ENCODE data around the gene VAMP5.

Gene VAMP5

DNA sequence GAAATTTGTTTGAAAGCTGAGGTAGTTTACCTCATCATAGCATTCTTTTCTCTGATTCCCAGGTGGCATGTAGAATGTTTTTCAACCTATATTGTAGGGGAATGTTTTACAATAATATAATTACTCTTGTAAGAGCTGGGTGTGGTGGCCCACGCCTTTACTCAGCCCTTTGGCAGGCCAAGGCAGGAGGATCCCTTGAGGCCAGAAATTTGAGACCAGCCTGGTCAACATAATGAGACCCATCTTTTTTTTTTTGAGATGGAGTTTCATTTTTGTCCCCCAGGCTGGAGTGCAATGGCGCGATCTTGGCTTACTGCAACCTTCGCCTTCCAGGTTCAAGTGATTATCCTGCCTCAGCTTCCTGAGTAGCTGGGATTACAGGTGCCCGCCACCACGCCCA is 35.4 kb downstream of the VAMP5 start:
- Histone ChIP-seq H3K4me3 (ENCODE audit: low read length) (no peak overlapping the region), H3K27me3 (ENCODE audit: control insufficient read depth, low read length) (no peaks in the 10 kb centered on the region), H3K79me2 (ENCODE audit: control insufficient read depth, low read length) (peaks cover 75% of the 10 kb centered on the region), H3K4me1 (ENCODE audit: control insufficient read depth, low read length) (peaks cover 24% of the 10 kb centered on the region), H3K9me2 (replicated peaks; ENCODE audit: control insufficient read depth, low read length) (no peaks in the 10 kb centered on the region), H3K4me2 (ENCODE audit: low read length) (no peak overlapping the region), H4K20me1 (ENCODE audit: control insufficient read depth, insufficient read depth, low read depth, low read length) (peaks cover 23% of the 10 kb centered on the region), H3K27ac (ENCODE audit: low read depth, low read length) (no peak overlapping the region), H3K9me3 (ENCODE audit: control insufficient read depth, insufficient read depth, low read length) (no peaks in the 10 kb centered on the region), H3F3A (ENCODE audit: control insufficient read depth, insufficient read depth) (peaks cover 6% of the 10 kb centered on the region), H3K36me3 (ENCODE audit: control insufficient read depth, low read length) (peaks cover 70% of the 10 kb centered on the region)
- TF ChIP-seq, protein P1, sequence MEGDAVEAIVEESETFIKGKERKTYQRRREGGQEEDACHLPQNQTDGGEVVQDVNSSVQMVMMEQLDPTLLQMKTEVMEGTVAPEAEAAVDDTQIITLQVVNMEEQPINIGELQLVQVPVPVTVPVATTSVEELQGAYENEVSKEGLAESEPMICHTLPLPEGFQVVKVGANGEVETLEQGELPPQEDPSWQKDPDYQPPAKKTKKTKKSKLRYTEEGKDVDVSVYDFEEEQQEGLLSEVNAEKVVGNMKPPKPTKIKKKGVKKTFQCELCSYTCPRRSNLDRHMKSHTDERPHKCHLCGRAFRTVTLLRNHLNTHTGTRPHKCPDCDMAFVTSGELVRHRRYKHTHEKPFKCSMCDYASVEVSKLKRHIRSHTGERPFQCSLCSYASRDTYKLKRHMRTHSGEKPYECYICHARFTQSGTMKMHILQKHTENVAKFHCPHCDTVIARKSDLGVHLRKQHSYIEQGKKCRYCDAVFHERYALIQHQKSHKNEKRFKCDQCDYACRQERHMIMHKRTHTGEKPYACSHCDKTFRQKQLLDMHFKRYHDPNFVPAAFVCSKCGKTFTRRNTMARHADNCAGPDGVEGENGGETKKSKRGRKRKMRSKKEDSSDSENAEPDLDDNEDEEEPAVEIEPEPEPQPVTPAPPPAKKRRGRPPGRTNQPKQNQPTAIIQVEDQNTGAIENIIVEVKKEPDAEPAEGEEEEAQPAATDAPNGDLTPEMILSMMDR (IDR thresholded peaks at IDR 0.05; ENCODE audit: low read depth, low read length, poor library complexity, severe bottlenecking): no peak
- no peak for TF ChIP-seq EZH2phosphoT487 (IDR thresholded peaks at IDR 0.05; ENCODE audit: borderline replicate concordance, low read length)

DNA sequence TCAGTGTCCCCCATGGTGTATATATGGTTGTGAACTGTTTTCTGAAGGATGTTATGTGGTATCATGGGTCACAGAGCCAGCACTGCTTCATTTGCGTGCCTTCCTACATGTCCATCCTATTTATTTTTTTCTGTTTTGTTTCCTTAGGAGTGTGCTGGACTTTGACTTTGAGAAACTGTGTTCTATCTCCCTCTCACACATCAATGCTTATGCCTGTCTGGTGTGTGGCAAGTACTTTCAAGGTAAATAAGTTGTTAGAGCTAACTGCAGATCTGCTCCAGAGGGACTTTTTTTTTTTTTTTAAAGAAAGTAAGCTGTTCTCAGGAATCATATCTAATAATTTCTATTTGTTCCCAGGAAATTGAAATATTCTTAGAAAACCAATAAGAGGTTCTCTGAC is 37.1 kb downstream of the VAMP5 start:
- Histone ChIP-seq H3K36me3 (ENCODE audit: control insufficient read depth, low read length) (peaks cover 86% of the 10 kb centered on the region), H3K9me3 (ENCODE audit: control insufficient read depth, insufficient read depth, low read length) (no peaks in the 10 kb centered on the region), H3K27me3 (ENCODE audit: control insufficient read depth, low read length) (no peaks in the 10 kb centered on the region), H4K20me1 (ENCODE audit: control insufficient read depth, insufficient read depth, low read depth, low read length) (peaks cover 23% of the 10 kb centered on the region), H3K9me2 (replicated peaks; ENCODE audit: control insufficient read depth, low read length) (no peaks in the 10 kb centered on the region), H3K79me2 (ENCODE audit: control insufficient read depth, low read length) (peaks cover 68% of the 10 kb centered on the region), H3K27ac (ENCODE audit: low read depth, low read length) (no peak overlapping the region), H3K4me2 (ENCODE audit: low read length) (no peak overlapping the region), H3F3A (ENCODE audit: control insufficient read depth, insufficient read depth) (peaks cover 6% of the 10 kb centered on the region), H3K4me1 (ENCODE audit: control insufficient read depth, low read length) (peaks cover 17% of the 10 kb centered on the region), H3K4me3 (ENCODE audit: low read length) (no peak overlapping the region)
- TF ChIP-seq, protein P1 (IDR thresholded peaks at IDR 0.05; ENCODE audit: low read depth, low read length, poor library complexity, severe bottlenecking): no peak
- TF ChIP-seq EZH2phosphoT487 (IDR thresholded peaks at IDR 0.05; ENCODE audit: borderline replicate concordance, low read length): no peak

GRCh38 chr2:85623991-85624390 is 39.8 kb downstream of the VAMP5 start:
- no peaks in the 10 kb centered on the region for H3K9me2 ChIP-seq (replicated peaks; ENCODE audit: control insufficient read depth, low read length)
- no peaks in the 10 kb centered on the region for H3K27me3 ChIP-seq (ENCODE audit: control insufficient read depth, low read length)
- H3K27ac ChIP-seq (ENCODE audit: low read depth, low read length): no peak overlapping the region
- peaks cover 42% of the 10 kb centered on the region for H3K79me2 ChIP-seq (ENCODE audit: control insufficient read depth, low read length)
- H3K4me2 ChIP-seq (ENCODE audit: low read length): no peak overlapping the region
- H3K4me3 ChIP-seq (ENCODE audit: low read length): no peak overlapping the region
- H3F3A ChIP-seq (ENCODE audit: control insufficient read depth, insufficient read depth): peaks cover 6% of the 10 kb centered on the region; the same call in 1 of the 2 replicates
- TF ChIP-seq EZH2phosphoT487 (IDR thresholded peaks at IDR 0.05; ENCODE audit: borderline replicate concordance, low read length): no peak
- TF ChIP-seq, protein P1 (IDR thresholded peaks at IDR 0.05; ENCODE audit: low read depth, low read length, poor library complexity, severe bottlenecking): no peak
- H4K20me1 ChIP-seq (ENCODE audit: control insufficient read depth, insufficient read depth, low read depth, low read length): peaks cover 10% of the 10 kb centered on the region; the same call in 1 of the 2 replicates
- 0 out of 2 replicates have a peak, but pooled peaks cover 4% of the 10 kb centered on the region for H3K4me1 ChIP-seq (ENCODE audit: control insufficient read depth, low read length)
- H3K9me3 ChIP-seq (ENCODE audit: control insufficient read depth, insufficient read depth, low read length): no peaks in the 10 kb centered on the region
- H3K36me3 ChIP-seq (ENCODE audit: control insufficient read depth, low read length): peaks cover 94% of the 10 kb centered on the region

Measured in DOHH2 (cell line).